ENCODE data around the gene ELMO1. TPM values are rescaled to one million over a fixed set of nuclear protein-coding genes. Genes with fewer than 3 reads are reported as not detected.

Gene ELMO1
- total RNA-seq, 1 donor from 2014 or later: 119 TPM

DNA sequence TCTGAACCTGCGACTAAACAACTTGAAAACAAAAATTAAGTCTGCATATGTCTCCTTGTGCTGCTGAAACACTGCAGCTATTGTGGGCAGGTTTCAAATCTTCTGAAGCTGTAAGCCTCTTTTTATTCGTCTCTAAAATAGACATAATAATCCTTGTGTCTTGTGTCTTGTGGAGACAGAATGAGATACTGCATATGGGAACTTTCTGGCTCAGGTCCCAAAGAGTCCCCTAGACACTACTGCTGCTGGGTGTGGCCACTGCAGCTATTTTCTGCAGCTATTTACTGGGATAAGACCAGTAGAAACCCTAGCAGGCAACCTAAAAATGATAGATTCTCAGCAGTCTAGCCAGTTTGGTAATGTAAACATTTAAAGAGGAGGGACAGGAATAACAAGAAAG, 252.0 kb downstream of the ELMO1 start:
- H3K9me3 Mint-ChIP-seq: no peaks in the 10 kb centered on the region
- peaks cover 13% of the 10 kb centered on the region for H3K36me3 Mint-ChIP-seq (ENCODE audit: low read depth)
- H3K4me1 Mint-ChIP-seq (ENCODE audit: low read depth): no peaks in the 10 kb centered on the region
- no peak overlapping the region for H3K4me3 Mint-ChIP-seq
- DNase-seq (ENCODE audit: low spot score): no peak
- H3K27me3 Mint-ChIP-seq (ENCODE audit: insufficient read depth): no peaks in the 10 kb centered on the region
- no peak overlapping the region for H3K27ac Mint-ChIP-seq
- intact Hi-C loops (cut with micrococcal nuclease): no loop called here

DNA sequence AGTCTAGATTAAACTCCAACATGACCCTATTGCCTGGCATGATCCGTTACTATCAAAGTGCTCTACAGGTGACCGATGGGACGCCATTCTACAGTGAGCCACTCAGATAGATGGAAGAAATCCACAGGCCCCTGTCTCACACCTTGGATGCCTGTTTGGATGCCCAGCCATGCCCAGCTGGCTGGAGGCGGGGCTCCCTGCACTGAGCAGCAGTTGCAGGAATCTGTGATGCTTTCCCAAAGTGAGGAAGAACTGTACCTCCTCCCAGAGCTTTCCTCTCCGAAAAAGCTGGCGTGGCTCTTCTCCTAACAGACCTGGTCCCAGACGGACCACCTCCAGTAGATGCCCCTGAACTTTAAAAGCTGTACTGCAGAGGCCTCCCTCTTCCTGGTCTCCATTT, 253.3 kb downstream of the ELMO1 start:
- H3K4me3 Mint-ChIP-seq: no peak overlapping the region
- no peaks in the 10 kb centered on the region for H3K4me1 Mint-ChIP-seq (ENCODE audit: low read depth)
- intact Hi-C loops (cut with micrococcal nuclease): no loop called here
- H3K9me3 Mint-ChIP-seq: no peaks in the 10 kb centered on the region
- peak overlapping the region; percentile 5 for H3K27ac Mint-ChIP-seq
- no peak for DNase-seq (ENCODE audit: low spot score)
- peaks cover 14% of the 10 kb centered on the region for H3K36me3 Mint-ChIP-seq (ENCODE audit: low read depth)
- no peaks in the 10 kb centered on the region for H3K27me3 Mint-ChIP-seq (ENCODE audit: insufficient read depth)

GRCh38 chr7:37194943-37195342, 253.7 kb downstream of the ELMO1 start:
- Mint-ChIP-seq H3K9me3 (no peaks in the 10 kb centered on the region), H3K27me3 (ENCODE audit: insufficient read depth) (no peaks in the 10 kb centered on the region), H3K36me3 (ENCODE audit: low read depth) (peaks cover 14% of the 10 kb centered on the region), H3K27ac (peak overlapping the region; percentile 5), H3K4me3 (no peak overlapping the region), H3K4me1 (ENCODE audit: low read depth) (no peaks in the 10 kb centered on the region)
- DNase-seq (ENCODE audit: low spot score): no peak
- intact Hi-C loops (cut with micrococcal nuclease): no loop called here

GRCh38 chr7:37193775-37194135, 254.9 kb downstream of the ELMO1 start:
- intact Hi-C loops (cut with micrococcal nuclease): no loop called here
- H3K4me3 Mint-ChIP-seq: no peak overlapping the region
- H3K36me3 Mint-ChIP-seq (ENCODE audit: low read depth): peaks cover 16% of the 10 kb centered on the region
- no peak overlapping the region for H3K27ac Mint-ChIP-seq
- H3K4me1 Mint-ChIP-seq (ENCODE audit: low read depth): no peaks in the 10 kb centered on the region
- no peaks in the 10 kb centered on the region for H3K9me3 Mint-ChIP-seq
- H3K27me3 Mint-ChIP-seq (ENCODE audit: insufficient read depth): no peaks in the 10 kb centered on the region
- no peak for DNase-seq (ENCODE audit: low spot score)

DNA sequence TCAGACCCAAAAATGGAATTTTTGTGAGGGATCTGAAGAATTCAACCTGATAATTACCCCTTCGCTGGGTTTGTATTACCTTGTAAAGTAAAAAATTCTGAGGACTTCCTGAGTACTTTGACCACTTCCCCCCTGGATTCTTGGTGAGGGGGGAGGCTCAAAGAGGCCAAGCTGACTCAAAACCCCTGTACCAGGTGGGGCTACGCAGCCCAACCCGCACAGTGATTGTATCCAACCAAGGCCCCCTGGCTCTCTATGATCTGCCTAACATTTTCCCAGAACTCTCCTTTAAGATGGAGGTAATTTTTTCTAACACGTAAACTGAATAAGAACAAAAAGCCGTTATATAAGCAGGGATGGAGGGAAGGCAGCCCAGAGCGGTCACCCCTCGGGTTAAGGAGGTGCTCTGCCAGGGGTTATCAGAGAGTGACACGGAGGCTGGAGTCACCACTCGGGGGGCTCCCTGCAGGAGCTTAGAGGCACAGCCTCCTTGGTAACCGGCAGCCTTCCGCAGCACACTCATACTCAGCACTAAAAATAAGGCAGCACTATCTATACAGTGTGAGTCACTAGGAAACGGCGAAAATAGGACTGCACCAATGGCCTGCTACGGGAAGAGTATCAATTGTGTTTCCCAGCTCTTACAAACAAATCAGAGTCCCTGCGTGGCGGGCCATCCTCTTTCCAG, 255.4 kb downstream of the ELMO1 start:
- Mint-ChIP-seq H3K4me3 (no peak overlapping the region), H3K27me3 (ENCODE audit: insufficient read depth) (no peaks in the 10 kb centered on the region), H3K36me3 (ENCODE audit: low read depth) (peaks cover 16% of the 10 kb centered on the region), H3K9me3 (no peaks in the 10 kb centered on the region), H3K27ac (no peak overlapping the region), H3K4me1 (ENCODE audit: low read depth) (no peaks in the 10 kb centered on the region)
- DNase-seq (ENCODE audit: low spot score): no peak
- intact Hi-C loops (cut with micrococcal nuclease): no loop called here

GRCh38 chr7:37191797-37192196, 256.9 kb downstream of the ELMO1 start:
- no peak for DNase-seq (ENCODE audit: low spot score)
- Mint-ChIP-seq H3K4me1 (ENCODE audit: low read depth) (peaks cover 4% of the 10 kb centered on the region), H3K27me3 (ENCODE audit: insufficient read depth) (no peaks in the 10 kb centered on the region), H3K36me3 (ENCODE audit: low read depth) (peaks cover 13% of the 10 kb centered on the region), H3K27ac (no peak overlapping the region), H3K9me3 (no peaks in the 10 kb centered on the region), H3K4me3 (no peak overlapping the region)
- intact Hi-C loops (cut with micrococcal nuclease): no loop called here

DNA sequence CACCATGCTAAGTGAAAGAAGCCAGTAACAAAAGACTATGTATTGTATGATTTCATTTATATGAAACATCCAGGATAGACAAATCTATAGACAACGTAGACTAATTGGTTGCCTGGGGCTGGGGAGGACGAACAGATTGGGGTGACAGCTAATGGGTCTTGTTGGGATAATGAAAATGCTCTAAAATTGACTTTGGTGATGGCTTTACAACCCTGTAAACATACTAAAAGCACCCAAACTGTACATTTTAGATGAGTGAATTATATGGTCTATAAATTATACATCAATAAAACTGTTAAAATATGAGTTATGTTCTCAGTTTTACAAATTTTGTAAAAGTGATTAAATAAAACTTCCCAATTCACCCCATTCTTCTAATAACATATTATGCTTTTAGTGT, 261.5 kb downstream of the ELMO1 start:
- DNase-seq (ENCODE audit: low spot score): no peak
- intact Hi-C loops (cut with micrococcal nuclease): loop anchor here (2.0 to 10.0 kb wide), 3 partner anchors 122 to 510 kb away; no protein-coding TSS in a partner anchor
- H3K27ac Mint-ChIP-seq: no peak overlapping the region
- H3K36me3 Mint-ChIP-seq (ENCODE audit: low read depth): peaks cover 11% of the 10 kb centered on the region
- no peaks in the 10 kb centered on the region for H3K27me3 Mint-ChIP-seq (ENCODE audit: insufficient read depth)
- peaks cover 11% of the 10 kb centered on the region for H3K4me1 Mint-ChIP-seq (ENCODE audit: low read depth)
- H3K9me3 Mint-ChIP-seq: no peaks in the 10 kb centered on the region
- no peak overlapping the region for H3K4me3 Mint-ChIP-seq

DNA sequence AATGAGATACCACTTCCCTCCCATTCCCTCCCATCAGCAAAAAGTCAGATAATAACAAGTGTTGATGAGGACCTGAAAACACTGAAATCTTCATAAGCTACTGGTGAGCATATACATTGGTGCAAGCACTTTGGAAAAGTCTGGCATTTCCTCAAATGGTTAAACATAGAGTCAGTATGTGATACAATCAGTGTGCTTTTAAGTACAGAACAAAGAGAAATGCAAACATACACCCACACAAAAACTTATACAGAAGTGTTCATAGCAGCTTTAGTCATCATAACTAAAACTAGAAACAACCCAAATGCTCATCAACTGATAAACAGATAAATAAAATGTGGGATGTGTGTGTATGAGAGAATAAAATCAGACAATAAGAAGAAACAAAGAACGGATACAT, 261.9 kb downstream of the ELMO1 start:
- no peaks in the 10 kb centered on the region for H3K27me3 Mint-ChIP-seq (ENCODE audit: insufficient read depth)
- peaks cover 8% of the 10 kb centered on the region for H3K36me3 Mint-ChIP-seq (ENCODE audit: low read depth)
- intact Hi-C loops (cut with micrococcal nuclease): loop anchor here (2.0 to 10.0 kb wide), 3 partner anchors 122 to 510 kb away; no protein-coding TSS in a partner anchor
- H3K4me1 Mint-ChIP-seq (ENCODE audit: low read depth): peaks cover 11% of the 10 kb centered on the region
- no peak overlapping the region for H3K27ac Mint-ChIP-seq
- H3K9me3 Mint-ChIP-seq: no peaks in the 10 kb centered on the region
- H3K4me3 Mint-ChIP-seq: no peak overlapping the region
- DNase-seq (ENCODE audit: low spot score): no peak

- Mint-ChIP-seq H3K27ac (no peak overlapping the region), H3K36me3 (ENCODE audit: low read depth) (peaks cover 18% of the 10 kb centered on the region), H3K27me3 (ENCODE audit: insufficient read depth) (no peaks in the 10 kb centered on the region), H3K4me3 (no peak overlapping the region), H3K4me1 (ENCODE audit: low read depth) (peaks cover 20% of the 10 kb centered on the region), H3K9me3 (peaks cover 3% of the 10 kb centered on the region)
- intact Hi-C loops (cut with micrococcal nuclease): loop anchor here (5.0 to 10.0 kb wide), 5 partner anchors 117 to 739 kb away; partner anchors contain the start of gene AOAH
- no peak for DNase-seq (ENCODE audit: low spot score)
These were observed 267.1 kb downstream of the ELMO1 start for GRCh38 chr7:37181550-37181932.

- Mint-ChIP-seq H3K36me3 (ENCODE audit: low read depth) (peaks cover 18% of the 10 kb centered on the region), H3K4me3 (no peak overlapping the region), H3K4me1 (ENCODE audit: low read depth) (peaks cover 16% of the 10 kb centered on the region), H3K27ac (no peak overlapping the region), H3K9me3 (peaks cover 3% of the 10 kb centered on the region), H3K27me3 (ENCODE audit: insufficient read depth) (no peaks in the 10 kb centered on the region)
- DNase-seq (ENCODE audit: low spot score): no peak
- intact Hi-C loops (cut with micrococcal nuclease): loop anchor here (5.0 to 10.0 kb wide), 5 partner anchors 116 to 739 kb away; partner anchors contain the start of gene AOAH
These were observed 267.7 kb downstream of the ELMO1 start for GRCh38 chr7:37180828-37181549.

- Mint-ChIP-seq H3K4me3 (no peak overlapping the region), H3K27ac (no peak overlapping the region), H3K9me3 (peaks cover 3% of the 10 kb centered on the region), H3K36me3 (ENCODE audit: low read depth) (peaks cover 31% of the 10 kb centered on the region), H3K27me3 (ENCODE audit: insufficient read depth) (no peaks in the 10 kb centered on the region), H3K4me1 (ENCODE audit: low read depth) (peaks cover 36% of the 10 kb centered on the region)
- DNase-seq (ENCODE audit: low spot score): no peak
- intact Hi-C loops (cut with micrococcal nuclease): no loop called here
These were observed 272.6 kb downstream of the ELMO1 start for GRCh38 chr7:37176079-37176478.

- Mint-ChIP-seq H3K4me1 (ENCODE audit: low read depth) (peaks cover 28% of the 10 kb centered on the region), H3K36me3 (ENCODE audit: low read depth) (peaks cover 32% of the 10 kb centered on the region), H3K27me3 (ENCODE audit: insufficient read depth) (no peaks in the 10 kb centered on the region), H3K4me3 (no peak overlapping the region), H3K27ac (peak overlapping the region; percentile 59), H3K9me3 (peaks cover 4% of the 10 kb centered on the region)
- intact Hi-C loops (cut with micrococcal nuclease): no loop called here
- DNase-seq (ENCODE audit: low spot score): no peak
These were observed 274.2 kb downstream of the ELMO1 start for GRCh38 chr7:37174460-37174859.

DNA sequence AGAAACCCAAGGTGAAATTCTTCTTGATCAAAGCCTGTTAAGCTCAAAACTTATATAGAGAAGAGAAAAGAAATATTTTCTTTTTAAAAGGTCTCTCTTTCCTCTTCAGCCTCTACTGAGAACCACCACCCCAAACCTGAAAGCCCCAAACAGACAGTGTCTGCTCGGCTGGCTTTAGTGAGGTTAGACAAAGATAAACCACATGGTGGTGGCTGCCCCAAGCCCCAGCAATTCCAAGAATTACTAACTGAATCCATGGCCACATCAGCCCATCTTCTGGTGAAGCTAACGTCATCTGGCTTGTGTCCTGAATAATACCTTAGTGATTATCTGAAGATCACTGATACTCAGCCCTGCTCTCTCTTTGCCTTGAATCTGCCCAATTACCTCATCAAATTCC, 275.0 kb downstream of the ELMO1 start:
- intact Hi-C loops (cut with micrococcal nuclease): no loop called here
- Mint-ChIP-seq H3K4me3 (peak overlapping the region; percentile 1), H3K4me1 (ENCODE audit: low read depth) (peaks cover 28% of the 10 kb centered on the region), H3K36me3 (ENCODE audit: low read depth) (peaks cover 33% of the 10 kb centered on the region), H3K27me3 (ENCODE audit: insufficient read depth) (no peaks in the 10 kb centered on the region), H3K27ac (peak overlapping the region; percentile 53), H3K9me3 (peaks cover 6% of the 10 kb centered on the region)
- DNase-seq (ENCODE audit: low spot score): no peak
